GM12873 (cell line): Measurements from ENCODE around the gene GNG7.

Experiments
- CTCF ChIP-seq: IDR thresholded peaks from 2 replicates; pipeline ENCODE4 v1.5.1; 2012; ENCODE audit warnings: low read depth, mild to moderate bottlenecking, moderate library complexity, low read length, control low read depth; ENCODE audit not compliant: insufficient read depth; ENCODE audit errors: missing control alignments

The GNG7 gene

DNA sequence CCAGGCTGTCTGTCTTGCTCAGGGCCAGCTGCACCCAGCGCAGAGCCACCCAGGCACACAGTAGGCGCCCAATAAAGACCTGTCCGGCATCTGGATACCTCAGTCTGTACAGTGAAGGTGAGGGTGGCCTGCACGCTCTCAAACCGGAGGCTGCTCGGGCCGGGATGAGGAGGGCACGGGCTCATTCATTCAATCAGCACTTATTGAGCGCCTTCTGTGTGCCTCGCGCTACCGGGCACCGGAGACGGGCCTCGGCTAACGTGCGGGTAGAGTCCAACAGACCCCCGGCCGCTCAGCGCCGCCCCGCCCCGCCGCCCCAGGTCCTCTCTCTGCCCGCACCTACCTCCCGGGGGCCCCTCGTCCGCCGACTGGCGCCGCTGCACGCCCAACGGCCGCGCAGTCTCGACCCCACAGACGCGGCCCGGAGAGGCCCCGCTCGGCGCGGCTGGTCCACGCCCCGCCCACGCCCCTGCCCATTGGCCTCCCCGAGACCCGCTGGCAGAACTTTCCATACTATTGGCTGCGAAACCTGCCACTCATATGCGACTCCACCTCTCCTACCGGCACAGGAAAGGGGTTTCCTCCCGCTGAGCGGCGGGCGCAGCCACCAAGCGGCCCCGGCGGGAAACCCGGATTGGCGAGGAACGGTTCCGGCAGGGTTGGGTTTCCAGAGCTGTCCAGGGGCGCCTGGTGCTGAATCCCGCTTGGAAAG lies 37.3 kb upstream of the GNG7 start, which contains the start of gene SLC39A3:
SLC39A3 (minus strand) TSS at position 416 of the 712 bp plus-strand sequence. CDS start 2,760 bp downstream, outside the sequence.
- TF ChIP-seq CTCF: no peak

DNA sequence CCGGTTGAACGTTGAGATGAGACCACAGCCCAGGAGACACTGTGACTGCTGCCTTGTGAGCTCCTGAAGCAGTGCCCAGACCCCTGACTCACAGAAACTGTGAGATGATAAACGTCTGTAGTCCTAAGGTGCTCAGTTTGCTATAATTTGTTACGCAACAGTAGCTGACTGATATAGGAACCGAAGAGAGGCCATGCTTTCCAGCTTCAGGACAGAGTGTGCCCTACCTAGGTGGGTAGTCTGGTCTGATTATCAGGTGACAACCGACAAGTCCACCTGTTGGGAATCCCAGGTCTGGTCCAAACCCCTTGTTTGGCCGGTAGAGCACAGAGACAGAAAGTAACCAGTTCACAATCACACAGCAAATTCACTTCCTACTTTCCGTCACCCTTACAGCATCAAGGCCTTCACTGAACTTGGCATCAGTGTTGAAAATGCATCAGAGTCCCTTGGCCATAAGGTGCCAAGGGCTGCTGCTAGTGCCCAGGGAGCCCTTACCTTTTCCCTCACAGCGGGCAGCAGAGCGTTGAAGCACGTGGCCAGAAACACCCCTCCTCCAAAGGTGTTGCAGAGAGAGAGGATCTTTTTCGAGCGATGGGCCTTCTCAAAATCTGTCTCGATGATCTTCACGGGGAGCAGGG lies 34.2 kb upstream of the GNG7 start:
- no peak for TF ChIP-seq CTCF

- TF ChIP-seq CTCF: no peak
Observed at GRCh38 chr19:2735374-2735773, 32.9 kb upstream of the GNG7 start.

DNA sequence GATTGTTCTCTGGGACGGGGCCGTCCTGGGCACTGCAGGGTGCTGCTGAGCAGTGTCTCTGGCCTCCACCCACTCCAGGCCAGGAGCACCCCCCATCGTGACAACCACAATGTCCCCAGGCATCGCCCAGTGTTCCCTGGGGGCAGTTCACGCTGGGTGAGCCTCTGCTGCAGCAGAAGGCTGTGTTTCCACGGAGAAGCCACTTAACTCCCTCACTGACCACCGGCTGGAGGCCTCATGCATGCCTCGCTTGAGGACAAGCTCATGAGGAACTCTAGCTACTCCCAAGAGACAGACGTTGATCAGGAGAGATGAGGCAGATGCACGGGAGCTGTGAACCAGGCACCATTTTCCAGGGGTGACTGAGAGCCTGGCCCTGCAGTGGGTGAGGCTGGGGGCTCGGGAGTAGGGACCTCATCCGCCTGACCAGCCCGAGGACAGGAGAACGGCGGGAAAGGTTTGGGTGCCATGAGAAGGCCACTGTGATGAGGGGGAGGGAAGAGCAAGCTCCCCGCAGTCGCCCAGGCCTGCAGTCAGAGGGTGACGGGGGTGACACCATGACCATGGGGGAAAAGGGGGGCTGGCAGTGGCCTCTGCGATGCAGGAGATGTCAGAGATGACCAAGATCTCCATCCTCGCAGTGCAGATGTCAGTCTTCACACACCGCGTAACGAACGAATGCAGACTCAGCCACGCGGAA lies 32.2 kb upstream of the GNG7 start:
- TF ChIP-seq CTCF: no peak

- no peak for TF ChIP-seq CTCF
Observed at GRCh38 chr19:2733930-2734588, 31.6 kb upstream of the GNG7 start.

- TF ChIP-seq CTCF: no peak
Observed at GRCh38 chr19:2732883-2733282, 30.4 kb upstream of the GNG7 start.
